NCI-H460 (cell line): ENCODE data around the gene ANKS1A. TPM values are rescaled to one million over a fixed set of nuclear protein-coding genes. Genes with fewer than 3 reads are reported as not detected.
"Not testable (repeated sequence)": the region's sequence is repeated elsewhere in the genome, so short reads cannot be mapped to it uniquely, and the experiment has no call there.

ENCODE experiments used
- DNase-seq: peaks from one replicate; pipeline ENCODE4 v3.0.0-alpha.2; 2016; ENCODE audit warnings: low read depth; ENCODE audit errors: extremely low read depth
- total RNA-seq: library from RNA; depleted of rRNA; stranded (reverse); fragments of >200 nt; shearing (Covaris generic); gene quantifications from 2 replicates; pipeline ENCODE4 v1.2.3, GENCODE V29; 2014

Gene ANKS1A
- total RNA-seq, 1 experiment from 2014 or later, result 6.0 TPM

DNA sequence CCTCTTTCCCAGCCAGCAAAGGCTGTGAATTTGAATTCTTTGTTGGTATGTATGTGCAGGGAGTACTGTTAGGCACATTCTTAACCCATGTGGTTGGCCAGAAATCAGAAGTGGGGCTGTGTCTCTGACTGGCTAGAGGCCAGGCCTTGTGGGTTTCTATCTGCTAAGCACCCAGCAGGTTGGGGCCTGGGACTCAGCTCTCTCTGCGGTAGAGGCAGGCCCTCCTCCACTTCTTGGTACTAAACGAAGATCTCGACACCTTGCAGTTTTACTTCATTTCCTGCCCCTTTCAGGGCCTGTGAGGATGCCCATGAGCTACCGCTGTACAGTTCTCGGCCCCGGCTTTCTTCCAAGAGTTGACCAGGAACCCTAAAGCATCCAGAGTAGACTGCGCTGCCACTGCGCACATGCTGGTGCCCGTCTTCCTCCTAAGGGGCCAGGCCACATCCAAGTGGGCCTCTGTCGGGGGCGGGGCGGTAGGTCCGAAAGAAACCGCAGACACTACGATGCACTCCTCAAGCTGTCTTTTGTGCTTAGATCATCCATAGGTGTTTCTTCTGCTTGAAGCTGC is 201.0 kb downstream of the ANKS1A start:
- DNase-seq, result no peak

DNA sequence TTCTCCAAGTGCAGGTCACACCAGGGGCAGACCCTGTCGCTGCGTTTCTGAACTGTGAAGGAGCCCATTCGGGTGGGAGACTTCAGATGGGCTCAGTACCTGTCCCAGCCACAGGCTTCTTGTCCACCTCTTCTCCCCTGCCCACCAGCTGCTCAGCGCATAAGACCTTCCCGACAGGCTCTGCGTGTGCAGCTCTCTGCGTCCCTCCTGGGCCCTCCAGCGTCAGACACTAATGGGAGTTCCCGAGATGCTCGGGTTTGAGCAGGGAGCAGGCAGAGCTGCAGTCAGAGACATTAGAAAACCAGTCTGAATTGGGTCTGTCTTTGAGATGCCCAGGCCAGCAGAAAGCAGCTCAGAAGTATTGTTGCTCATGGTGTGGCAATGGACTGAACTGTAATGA is 201.7 kb downstream of the ANKS1A start:
- DNase-seq, result no peak

DNA sequence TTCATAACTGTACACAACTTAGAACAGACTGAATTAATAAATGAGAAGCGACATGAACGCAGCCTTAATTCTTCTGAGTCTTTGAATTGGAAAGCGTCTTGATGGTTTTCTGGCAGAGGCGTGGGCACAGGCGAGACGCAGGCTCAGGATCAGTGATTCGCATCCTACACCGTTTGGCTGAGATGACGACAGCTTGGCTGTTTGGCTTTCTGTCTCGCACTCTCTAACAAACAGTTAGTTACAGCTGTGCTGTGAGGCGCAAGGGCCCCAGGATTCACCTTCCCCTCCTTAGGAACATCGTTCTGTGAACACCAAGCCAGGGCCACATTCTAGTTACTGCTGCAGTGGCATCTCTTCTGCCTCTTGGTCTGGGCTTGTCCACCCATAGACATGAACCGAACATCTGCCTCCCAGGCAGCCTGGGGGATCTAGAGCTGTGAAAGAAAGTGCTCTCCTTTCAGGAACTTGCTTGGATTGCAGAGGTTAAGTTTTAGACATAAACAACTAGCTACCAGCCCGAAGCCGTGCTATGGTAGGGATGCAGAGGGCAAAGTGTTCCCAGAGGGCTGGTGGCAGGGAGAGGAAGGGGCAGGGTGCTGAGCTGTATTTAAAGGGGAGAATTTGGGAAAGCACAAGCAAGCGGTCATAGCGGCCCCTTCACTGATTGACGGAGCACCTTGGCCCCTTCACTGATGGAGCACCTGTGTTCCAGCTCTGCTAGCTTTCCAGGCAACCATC is 202.5 kb downstream of the ANKS1A start:
- no peak for DNase-seq

DNA sequence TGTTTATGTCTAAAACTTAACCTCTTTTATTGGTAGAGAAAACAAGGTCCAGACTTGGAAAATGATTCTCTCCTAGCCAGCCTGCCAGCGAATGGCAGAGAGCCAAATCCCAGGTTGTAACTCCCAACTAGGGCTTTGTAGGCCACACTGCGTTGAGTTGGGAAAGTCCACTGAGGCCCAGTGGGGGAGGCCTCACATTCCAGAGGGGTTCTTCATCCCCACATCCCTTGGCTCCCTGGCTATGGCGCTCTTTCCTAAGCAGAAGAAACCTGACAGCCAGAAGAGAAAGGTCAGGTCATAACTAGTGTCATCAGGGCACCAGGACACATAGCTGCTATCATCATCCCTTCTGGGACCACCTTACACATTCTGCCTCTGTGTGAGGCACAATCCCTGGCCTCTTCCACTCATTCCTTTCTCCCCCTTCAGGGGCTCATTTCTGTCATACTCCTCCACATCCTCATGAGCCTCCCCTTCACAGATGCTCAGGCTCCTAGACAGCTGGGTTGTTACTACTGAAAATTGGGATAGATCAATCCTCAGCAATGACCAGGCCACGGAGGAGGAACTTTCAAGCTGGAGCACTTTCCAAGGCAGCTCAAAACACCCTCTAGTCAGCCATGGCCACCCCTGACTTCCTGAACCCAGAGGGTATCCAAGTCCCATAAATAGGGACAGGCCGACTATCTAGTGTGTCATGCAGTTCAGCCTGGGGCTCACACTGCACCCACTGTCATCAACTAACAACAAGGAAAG is 203.5 kb downstream of the ANKS1A start:
- no peak for DNase-seq

DNA sequence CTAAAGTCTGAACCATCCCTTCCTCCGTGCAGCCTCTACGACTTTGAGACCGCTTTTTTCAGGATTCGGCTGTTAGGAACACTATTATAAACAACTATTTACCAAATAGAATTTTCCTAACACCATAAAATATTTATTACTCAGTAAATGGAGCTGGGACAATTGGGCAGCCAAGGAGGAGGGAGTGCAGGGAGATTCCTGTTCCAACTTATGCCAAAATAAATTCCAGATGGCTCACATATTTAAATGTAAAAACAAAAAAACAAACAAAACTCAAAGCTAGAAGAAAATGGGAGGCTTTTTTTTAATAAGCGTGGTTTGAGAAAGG is 204.0 kb downstream of the ANKS1A start:
- DNase-seq, result no peak

DNA sequence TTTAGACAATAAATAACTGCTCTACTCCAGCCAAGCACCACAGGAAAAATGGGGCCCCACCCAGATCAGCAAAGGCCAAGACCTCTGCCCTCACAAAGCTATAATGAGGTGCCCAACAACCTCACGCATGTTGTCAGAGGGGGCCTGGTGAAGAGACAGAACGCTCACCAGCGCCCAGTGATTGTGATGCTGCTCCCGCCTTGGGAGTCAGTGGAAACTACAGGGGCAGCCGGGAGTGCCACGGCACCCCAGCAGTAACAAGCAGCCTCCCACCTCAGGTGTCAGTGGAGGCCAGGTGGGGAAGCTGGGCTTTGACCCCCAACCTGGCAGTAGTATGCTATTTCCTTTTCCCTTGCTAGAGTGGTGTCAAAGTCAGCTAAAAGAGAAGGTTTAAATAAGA is 204.7 kb downstream of the ANKS1A start:
- DNase-seq, result no peak

DNA sequence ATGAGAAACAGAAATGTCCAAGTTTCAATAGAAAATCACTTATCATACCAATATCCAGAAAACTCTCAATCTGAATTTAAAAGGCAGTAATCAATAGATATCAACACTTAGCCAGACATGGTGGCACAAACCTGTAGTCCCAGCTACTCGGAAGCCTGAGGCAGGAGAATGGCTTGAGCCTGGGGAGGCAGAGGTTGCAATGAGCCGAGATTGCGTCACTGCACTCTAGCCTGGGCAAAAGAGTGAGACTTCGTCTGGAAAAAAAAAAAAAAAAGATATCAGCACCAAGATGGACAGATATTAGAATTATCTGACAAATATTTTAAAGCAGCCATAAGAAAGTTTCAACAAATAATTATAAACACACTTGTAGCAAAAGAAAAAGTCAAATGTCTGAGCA is 205.1 kb downstream of the ANKS1A start:
- no peak for DNase-seq

DNA sequence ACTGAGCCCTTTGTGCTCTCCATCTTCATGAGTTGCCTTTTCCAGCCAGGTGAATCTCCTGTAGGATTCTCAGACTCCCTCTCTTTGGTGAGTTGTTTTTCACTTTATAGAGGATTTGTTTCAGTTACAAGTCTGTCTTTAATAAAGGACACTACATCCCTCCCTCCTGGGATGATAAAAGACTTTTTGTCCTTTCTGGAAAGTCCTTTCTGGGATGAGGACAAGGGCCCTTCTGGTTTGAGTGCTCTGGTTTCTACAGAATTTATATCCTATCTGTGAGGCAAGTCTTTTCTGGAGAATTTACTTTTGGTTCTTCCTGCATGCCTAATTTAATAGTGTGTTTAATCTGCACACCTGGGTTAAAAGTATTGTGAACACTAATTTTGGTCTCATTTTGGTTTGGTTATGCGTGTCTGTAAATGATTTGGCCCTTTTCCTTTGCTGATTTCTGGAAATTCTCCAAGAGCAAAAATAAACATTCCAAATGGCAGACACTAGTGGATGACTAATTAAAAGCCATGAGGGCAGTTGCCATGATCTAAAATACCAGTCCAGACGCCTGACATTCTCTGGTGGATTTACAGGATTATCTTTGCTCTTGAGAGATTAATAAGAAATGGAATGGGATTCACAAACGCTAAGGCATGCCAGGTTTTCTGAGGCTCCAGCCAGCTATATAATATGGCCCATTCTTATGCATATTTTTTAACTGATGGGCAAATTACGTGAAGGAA is 207.2 kb downstream of the ANKS1A start:
- no peak for DNase-seq

DNA sequence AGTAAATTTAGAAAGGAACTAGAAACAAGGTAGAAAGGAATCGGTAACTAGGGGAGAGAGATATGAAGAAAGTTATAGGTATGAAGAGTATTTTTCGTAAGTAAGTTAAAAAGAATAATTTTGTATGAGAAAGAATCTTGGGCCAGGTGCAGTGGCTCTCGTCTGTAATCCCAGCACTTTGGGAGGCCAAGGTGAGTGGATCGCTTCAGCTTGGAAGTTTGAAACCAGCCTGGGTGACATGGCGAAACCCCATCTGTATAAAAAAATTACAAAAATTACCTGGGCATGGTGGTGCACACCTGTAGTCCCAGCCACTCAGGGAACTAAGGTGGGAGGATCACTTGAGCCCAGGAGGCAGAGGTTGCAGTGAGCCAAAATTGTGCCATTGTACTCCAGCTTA is 210.1 kb downstream of the ANKS1A start:
- no peak for DNase-seq

DNA sequence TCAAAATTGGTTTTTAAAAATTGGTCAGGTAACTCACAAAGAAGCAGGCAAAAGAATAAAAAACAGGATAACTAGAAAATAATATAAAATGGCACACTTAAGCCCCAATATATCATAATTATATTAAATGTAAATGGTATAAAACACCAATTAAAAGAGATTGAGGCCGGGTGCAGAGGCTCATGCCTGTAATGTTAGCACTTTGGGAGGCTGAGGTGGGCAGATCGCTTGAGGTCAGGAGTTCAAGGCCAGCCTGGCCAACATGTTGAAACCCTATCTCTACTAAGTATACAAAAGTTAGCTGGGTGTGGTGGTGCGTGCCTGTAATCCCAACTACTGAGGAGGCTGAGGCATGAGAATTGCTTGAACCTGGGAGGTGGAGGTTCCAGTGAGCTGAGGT is 216.0 kb downstream of the ANKS1A start:
- DNase-seq, result no peak

DNA sequence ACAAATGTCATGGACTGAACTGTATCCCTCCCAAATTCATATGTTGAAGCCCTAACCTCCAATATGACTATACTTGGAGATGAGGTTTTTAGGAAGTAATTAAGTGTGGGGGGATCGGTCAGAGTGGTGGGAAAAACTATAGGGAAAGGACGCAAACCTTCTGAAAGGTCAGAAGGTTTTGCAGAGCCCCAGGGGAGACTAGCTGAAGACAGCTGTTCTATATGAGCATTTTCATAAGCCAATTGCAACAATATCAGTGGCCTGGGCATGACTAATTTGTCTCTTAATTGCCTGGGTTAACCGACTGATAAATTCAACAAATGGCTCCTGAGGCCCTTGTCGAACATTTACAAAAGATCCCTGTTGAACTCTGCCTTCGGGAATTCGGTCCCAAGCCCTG is 217.0 kb downstream of the ANKS1A start:
- not testable (repeated sequence) for DNase-seq

DNA sequence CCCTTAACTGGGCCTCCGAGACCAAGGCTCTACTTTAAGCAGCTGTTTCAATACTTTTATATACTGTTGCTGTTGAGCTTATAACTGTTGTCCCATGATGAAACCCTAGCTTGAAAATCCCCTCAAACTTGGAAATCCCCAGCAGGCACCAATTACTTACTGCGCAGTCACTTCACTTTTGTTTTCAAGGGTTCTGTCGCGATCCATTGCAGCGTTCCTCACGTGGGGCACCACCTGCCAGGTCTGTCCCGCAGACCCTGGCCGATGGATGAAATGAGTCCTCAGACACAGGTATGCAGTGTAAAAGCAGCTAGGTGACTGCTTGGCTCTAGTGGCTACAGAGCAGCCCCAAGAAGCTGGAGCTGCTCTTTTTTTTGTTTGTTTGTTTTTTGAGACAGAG is 218.2 kb downstream of the ANKS1A start:
- DNase-seq, result not testable (repeated sequence)

DNA sequence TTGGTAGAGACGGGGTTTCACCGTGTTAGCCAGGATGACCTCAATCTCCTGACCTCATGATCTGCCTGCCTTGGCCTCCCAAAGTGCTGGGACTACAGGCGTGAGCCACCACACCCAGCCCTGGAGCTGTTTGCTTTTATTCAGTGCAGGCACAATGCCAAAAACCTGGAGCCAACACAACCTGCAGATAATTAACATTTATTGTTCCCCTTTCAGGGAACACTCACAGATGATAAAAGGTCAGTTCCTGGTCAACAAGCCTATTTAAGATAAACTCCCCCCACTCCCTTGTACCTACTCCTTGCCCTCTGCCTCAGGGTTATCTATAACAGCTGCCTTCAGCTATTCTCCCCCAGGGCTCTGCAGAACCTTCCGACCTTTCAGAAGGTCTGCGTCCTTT is 218.7 kb downstream of the ANKS1A start:
- not testable (repeated sequence) for DNase-seq

DNA sequence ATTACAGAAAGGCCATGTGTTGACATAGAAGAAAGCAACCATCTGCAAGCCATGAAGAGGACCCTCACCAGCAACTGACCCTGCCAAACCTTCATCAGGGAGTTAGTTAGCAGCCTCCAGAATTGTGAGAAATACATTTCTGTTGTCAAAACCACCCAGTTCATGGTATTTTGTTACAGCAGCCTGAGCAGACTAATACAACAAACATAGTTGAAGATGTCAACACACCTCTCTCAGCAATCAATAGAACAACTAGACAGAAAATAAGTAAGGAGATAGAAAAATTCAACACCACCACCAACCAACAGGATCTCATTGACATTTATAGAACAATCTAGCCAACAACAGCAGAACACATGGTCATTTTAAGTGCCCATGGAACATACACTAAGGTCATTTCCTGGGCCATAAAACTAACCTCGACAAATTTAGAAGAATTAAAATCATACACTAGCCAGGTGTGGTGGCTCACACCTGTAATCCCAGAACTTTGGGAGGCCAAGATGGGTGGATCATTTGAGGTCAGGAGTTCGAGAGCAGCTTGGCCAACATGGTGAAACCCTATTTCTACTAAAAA is 219.3 kb downstream of the ANKS1A start:
- no peak for DNase-seq

DNA sequence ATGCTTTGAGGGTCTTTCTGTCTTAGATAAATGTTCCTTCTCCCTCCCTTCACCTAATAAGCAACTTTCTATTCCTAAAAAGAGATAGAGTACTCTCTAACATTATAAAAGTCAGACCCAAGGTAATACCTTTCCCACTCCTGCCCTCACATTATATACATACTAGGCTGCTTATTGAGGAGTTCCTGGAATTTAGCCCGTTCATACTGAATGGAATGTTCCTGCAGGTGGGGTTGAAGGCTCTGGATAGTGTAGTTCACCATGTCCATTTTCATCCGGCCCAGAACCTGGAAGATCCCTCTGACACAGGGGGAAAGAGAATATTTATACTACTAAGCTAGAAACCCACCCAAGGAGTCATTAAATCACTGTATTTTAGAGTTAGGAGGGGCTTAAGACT is 231.7 kb downstream of the ANKS1A start:
- no peak for DNase-seq

DNA sequence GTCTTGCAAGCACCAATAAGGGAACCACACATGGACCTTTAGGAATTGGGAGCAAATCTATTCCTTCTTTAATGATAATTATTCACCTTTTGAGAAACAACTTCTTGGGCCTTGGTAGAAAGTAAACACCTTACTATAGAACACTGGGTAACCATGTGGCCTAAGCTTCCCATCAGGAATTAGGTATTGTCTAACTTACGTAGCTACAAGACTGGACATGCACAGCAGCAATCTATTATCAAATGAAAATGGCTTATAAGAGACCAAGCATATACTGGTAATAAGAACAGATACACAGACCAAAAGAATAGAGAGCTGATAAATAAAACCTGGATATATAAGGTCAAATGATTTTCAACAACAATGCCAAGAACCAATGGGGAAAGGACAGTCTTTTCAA is 235.3 kb downstream of the ANKS1A start:
- DNase-seq, result no peak

DNA sequence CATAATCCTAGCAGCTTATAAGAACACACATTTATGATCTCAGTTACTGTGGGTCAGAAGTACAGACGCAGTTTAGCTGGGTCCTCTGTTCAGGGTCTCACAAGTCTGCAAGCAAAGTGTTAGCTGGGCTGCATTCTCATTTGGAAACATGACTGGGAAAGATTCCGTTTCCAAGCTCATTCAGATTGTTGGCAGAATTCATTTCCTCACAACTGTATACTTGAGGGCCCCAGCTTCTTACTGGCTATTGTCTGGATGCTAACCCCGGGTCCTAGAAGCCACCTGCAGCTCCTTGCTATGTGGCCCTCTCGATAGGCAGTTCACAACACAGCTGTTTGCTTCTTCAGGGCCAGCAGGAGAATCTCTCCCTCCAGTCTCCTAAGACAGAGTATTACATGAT is 239.0 kb downstream of the ANKS1A start:
- no peak for DNase-seq

DNA sequence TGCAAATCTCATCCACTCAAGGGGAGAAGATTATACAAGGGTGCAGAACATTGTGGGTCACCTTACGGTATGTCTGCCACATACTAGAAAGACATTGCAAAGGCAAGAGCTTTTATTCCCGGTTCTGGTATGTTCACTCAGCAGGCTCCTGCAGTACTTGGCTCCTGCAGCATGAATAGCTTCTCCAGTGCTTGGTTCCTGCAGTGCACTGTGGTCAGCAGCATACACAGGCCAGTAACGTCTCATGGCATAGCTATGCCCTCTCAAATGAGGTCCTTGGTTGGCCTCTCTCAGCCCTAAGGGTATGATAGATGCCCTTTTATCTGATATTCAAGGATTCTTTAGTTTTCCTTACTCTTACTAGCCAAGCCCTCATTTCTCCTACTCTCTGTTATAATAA is 239.4 kb downstream of the ANKS1A start:
- DNase-seq, result no peak

DNA sequence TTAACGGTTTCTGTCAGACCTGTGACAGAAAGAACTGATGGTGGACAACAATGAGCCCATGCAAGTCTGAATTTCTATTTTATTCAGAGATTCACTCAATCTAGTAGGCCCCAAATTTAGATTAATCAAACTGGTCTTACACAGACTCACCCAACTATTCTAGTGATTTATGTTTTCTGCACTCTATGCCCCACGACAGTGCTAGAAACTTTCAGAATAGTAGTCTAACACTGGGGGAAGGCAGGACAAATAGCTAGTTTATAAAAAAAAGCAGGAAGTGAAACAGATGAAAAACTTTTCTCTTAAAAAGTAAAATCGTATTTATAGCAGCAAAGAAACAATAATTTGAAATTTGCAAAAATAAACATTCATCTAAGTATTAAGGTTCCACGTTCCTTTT is 247.1 kb downstream of the ANKS1A start:
- no peak for DNase-seq

DNA sequence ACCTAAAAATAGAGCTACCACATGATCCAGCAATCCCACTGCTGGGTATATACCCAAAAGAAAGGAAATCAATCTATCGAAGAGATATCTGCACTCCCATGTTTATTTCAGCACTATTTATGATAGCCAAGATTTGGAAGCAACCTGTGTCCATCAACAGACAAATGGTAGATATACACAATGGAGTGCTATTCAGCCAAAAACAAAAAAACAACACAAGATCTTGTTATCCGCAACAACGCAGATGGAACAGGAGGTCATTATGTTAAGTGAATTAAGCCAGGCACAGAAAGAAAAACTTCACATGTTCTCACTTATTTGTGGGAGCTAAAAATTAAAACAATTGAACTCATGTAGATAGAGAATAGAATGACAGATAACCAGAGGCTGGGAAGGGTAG is 249.1 kb downstream of the ANKS1A start:
- DNase-seq, result not testable (repeated sequence)

DNA sequence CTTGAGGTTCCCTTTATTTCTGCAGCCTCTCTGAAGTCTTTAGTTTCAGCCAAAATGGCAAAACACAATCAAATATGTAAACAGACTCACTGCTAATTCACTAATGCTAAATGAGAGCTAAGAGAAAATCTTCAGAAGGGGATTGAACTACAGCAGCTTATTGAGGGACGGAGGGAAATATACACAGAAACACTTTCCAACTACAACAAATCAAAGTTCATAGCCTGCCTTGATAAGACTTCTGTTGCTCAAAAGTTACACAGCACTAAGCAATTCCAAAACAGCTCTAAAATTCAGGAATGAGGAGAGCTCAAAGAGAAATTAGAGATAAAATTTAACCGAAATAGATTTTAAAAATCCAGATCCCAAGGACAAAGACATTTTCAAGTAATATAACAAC is 250.4 kb downstream of the ANKS1A start:
- DNase-seq, result no peak
